ENCODE data around the gene ACSF3.

GRCh38 chr16:89187770-89188392, 94.2 kb downstream of the ACSF3 start:
- TF ChIP-seq RAD21 (IDR thresholded peaks at IDR 0.05; ENCODE audit: low read length) (no peak), MXI1 (IDR thresholded peaks at IDR 0.05; ENCODE audit: borderline replicate concordance, low read depth, low read length) (no peak), RCOR1 (IDR thresholded peaks at IDR 0.05; ENCODE audit: insufficient replicate concordance, low read length) (no peak), MAFK (IDR thresholded peaks at IDR 0.05; ENCODE audit: low read depth, low read length) (no peak)
- TF ChIP-seq, protein P1, sequence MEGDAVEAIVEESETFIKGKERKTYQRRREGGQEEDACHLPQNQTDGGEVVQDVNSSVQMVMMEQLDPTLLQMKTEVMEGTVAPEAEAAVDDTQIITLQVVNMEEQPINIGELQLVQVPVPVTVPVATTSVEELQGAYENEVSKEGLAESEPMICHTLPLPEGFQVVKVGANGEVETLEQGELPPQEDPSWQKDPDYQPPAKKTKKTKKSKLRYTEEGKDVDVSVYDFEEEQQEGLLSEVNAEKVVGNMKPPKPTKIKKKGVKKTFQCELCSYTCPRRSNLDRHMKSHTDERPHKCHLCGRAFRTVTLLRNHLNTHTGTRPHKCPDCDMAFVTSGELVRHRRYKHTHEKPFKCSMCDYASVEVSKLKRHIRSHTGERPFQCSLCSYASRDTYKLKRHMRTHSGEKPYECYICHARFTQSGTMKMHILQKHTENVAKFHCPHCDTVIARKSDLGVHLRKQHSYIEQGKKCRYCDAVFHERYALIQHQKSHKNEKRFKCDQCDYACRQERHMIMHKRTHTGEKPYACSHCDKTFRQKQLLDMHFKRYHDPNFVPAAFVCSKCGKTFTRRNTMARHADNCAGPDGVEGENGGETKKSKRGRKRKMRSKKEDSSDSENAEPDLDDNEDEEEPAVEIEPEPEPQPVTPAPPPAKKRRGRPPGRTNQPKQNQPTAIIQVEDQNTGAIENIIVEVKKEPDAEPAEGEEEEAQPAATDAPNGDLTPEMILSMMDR (conservative IDR thresholded peaks at IDR 0.05; ENCODE audit: low read depth, low read length): no peak
